HepG2 (cell line): ENCODE results near the gene FAM149A. TPM values are rescaled to one million over a fixed set of nuclear protein-coding genes. Genes with fewer than 3 reads are reported as not detected.

Source experiments
- ATF7-NPFF ChIP-seq: sonication (generic); formaldehyde crosslinking; IDR thresholded peaks from 2 replicates; pipeline ENCODE4 v1.8.1; 2023; ENCODE audit warnings: mild to moderate bottlenecking, low read depth, missing genetic modification reagents, moderate library complexity
- DNMT1 ChIP-seq: sonication (generic); formaldehyde crosslinking; IDR thresholded peaks from 2 replicates; pipeline ENCODE4 v1.5.1; 2020; ENCODE audit warnings: mild to moderate bottlenecking, missing genetic modification reagents
- ETV6 ChIP-seq: sonication (generic); formaldehyde crosslinking; conservative IDR thresholded peaks from 2 replicates; pipeline ENCODE4 v1.4.0; 2020; ENCODE audit warnings: missing genetic modification reagents
- KLF12 ChIP-seq: sonication (generic); formaldehyde crosslinking; IDR thresholded peaks from 2 replicates; pipeline ENCODE4 v1.4.0; 2020; ENCODE audit warnings: missing genetic modification reagents, borderline replicate concordance
- NFYB ChIP-seq: sonication (generic); formaldehyde crosslinking; IDR thresholded peaks from 2 replicates; pipeline ENCODE4 v1.4.0; 2020; ENCODE audit warnings: missing genetic modification reagents
- RBM39 ChIP-seq: fragments of 200-400 bp; formaldehyde crosslinking; IDR thresholded peaks from one replicate; pipeline ENCODE4 v1.6.1; 2018; ENCODE audit warnings: antibody characterized with exemption, mild to moderate bottlenecking, low read depth, low read length; ENCODE audit not compliant: poor library complexity, severe bottlenecking
- RCOR2 ChIP-seq: IDR thresholded peaks from 2 replicates; pipeline ENCODE4 v1.6.1; 2016; ENCODE audit warnings: missing biosample characterization, missing genetic modification reagents
- RNF2 ChIP-seq: fragments of 450-650 bp; conservative IDR thresholded peaks from 2 replicates; pipeline ENCODE4 v1.6.1; 2016; ENCODE audit warnings: low read depth
- SUZ12 ChIP-seq: fragments of 150-350 bp; IDR thresholded peaks from 2 replicates; pipeline ENCODE4 v1.6.1; 2014; ENCODE audit warnings: low read depth, low read length
- TEF ChIP-seq: sonication (generic); formaldehyde crosslinking; IDR thresholded peaks from 2 replicates; pipeline ENCODE4 v1.5.0; 2020; ENCODE audit warnings: missing genetic modification reagents
- ZBTB20 ChIP-seq: sonication (generic); formaldehyde crosslinking; IDR thresholded peaks from 2 replicates; pipeline ENCODE4 v1.8.1; 2023; ENCODE audit warnings: missing genetic modification reagents, low read depth, mild to moderate bottlenecking, borderline replicate concordance
- ZFP36L2 ChIP-seq: sonication (generic); formaldehyde crosslinking; IDR thresholded peaks from 2 replicates; pipeline ENCODE4 v1.4.0; 2020; ENCODE audit warnings: missing genetic modification reagents
- ZNF12 ChIP-seq: sonication (generic); formaldehyde crosslinking; IDR thresholded peaks from 2 replicates; pipeline ENCODE4 v1.5.0; 2020; ENCODE audit warnings: missing genetic modification reagents
- ZNF549 ChIP-seq: sonication (generic); formaldehyde crosslinking; IDR thresholded peaks from 2 replicates; pipeline ENCODE4 v1.5.0; 2020; ENCODE audit warnings: missing genetic modification reagents
- ZNF605 ChIP-seq: sonication (generic); formaldehyde crosslinking; IDR thresholded peaks from 2 replicates; pipeline ENCODE4 v1.8.0; 2022; ENCODE audit warnings: mild to moderate bottlenecking, missing genetic modification reagents
- ZNF713 ChIP-seq: sonication (generic); formaldehyde crosslinking; IDR thresholded peaks from 2 replicates; pipeline ENCODE4 v1.4.0; 2020; ENCODE audit warnings: mild to moderate bottlenecking, missing genetic modification reagents
- ZSCAN30 ChIP-seq: sonication (generic); formaldehyde crosslinking; IDR thresholded peaks from 2 replicates; pipeline ENCODE4 v1.5.0; 2020; ENCODE audit warnings: mild to moderate bottlenecking, missing genetic modification reagents
- polyA plus RNA-seq, 8 experiments: library from polyadenylated mRNA; depleted of rRNA in 3 of 8; stranded (reverse) in 7 of 8; unstranded in 1 of 8; fragments of >200 nt; fragmentation: Illumina TruSeq in 4 of 8; extraction: Trizol in 4 of 8; gene quantifications; 2 replicates each; pipeline versions ENCODE4 v1.2.1 to v1.2.3, GENCODE V29; 2011 to 2016; ENCODE audit warnings: low read depth in 4 of 8, missing spikeins in 1 of 8, mixed read lengths in 1 of 8; ENCODE audit not compliant: insufficient read depth in 1 of 8
- total RNA-seq, 5 experiments: library from RNA; depleted of rRNA; stranded (reverse); fragments of >200 nt; fragmentation: Illumina TruSeq; extraction: Trizol; gene quantifications; 2 replicates each; pipeline ENCODE4 v1.2.3, GENCODE V29; 2016; ENCODE audit warnings: low read depth in 1 of 5
- TF ChIP-seq, protein P1 (sequence below): sonication (generic); formaldehyde crosslinking; IDR thresholded peaks from 2 replicates; pipeline ENCODE4 v1.4.0; 2020; ENCODE audit warnings: missing genetic modification reagents, borderline replicate concordance
- TF ChIP-seq, protein P2 (sequence below): sonication (generic); formaldehyde crosslinking; IDR thresholded peaks from 2 replicates; pipeline ENCODE4 v1.5.0; 2020; ENCODE audit warnings: mild to moderate bottlenecking, missing genetic modification reagents, borderline replicate concordance
- TF ChIP-seq, protein P3 (sequence below): sonication (generic); formaldehyde crosslinking; conservative IDR thresholded peaks from 2 replicates; pipeline ENCODE4 v1.8.0; 2022; ENCODE audit warnings: mild to moderate bottlenecking, moderate library complexity, missing genetic modification reagents
- TF ChIP-seq, protein P4 (sequence below): sonication (generic); formaldehyde crosslinking; IDR thresholded peaks from 2 replicates; pipeline ENCODE4 v1.8.0; 2022; ENCODE audit warnings: missing genetic modification reagents, low read depth, mild to moderate bottlenecking, borderline replicate concordance

Gene FAM149A
- total and polyA plus RNA-seq, 2 of the 13 experiments (the other 11 are each of a cell fraction or from before 2014, with no cell fraction given) = not detected

- TF ChIP-seq RBM39 = peak; percentile 65
- 0 out of 2 replicates have a peak, but pooled peaks have one; percentile 14 for TF ChIP-seq ZNF12
- 0 out of 2 replicates have a peak, but pooled peaks have one; percentile 33 for TF ChIP-seq TEF
- TF ChIP-seq KLF12 = peak; percentile 77
- TF ChIP-seq ZFP36L2 (CRISPR knock-in tag) = no peak
- TF ChIP-seq, protein P1, sequence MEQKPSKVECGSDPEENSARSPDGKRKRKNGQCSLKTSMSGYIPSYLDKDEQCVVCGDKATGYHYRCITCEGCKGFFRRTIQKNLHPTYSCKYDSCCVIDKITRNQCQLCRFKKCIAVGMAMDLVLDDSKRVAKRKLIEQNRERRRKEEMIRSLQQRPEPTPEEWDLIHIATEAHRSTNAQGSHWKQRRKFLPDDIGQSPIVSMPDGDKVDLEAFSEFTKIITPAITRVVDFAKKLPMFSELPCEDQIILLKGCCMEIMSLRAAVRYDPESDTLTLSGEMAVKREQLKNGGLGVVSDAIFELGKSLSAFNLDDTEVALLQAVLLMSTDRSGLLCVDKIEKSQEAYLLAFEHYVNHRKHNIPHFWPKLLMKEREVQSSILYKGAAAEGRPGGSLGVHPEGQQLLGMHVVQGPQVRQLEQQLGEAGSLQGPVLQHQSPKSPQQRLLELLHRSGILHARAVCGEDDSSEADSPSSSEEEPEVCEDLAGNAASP (CRISPR knock-in tag) = peak; percentile 64; the same call in 1 of the 2 replicates
- peak; percentile 63; the same call in 1 of the 2 replicates for TF ChIP-seq DNMT1 (CRISPR knock-in tag)
- TF ChIP-seq, protein P2, sequence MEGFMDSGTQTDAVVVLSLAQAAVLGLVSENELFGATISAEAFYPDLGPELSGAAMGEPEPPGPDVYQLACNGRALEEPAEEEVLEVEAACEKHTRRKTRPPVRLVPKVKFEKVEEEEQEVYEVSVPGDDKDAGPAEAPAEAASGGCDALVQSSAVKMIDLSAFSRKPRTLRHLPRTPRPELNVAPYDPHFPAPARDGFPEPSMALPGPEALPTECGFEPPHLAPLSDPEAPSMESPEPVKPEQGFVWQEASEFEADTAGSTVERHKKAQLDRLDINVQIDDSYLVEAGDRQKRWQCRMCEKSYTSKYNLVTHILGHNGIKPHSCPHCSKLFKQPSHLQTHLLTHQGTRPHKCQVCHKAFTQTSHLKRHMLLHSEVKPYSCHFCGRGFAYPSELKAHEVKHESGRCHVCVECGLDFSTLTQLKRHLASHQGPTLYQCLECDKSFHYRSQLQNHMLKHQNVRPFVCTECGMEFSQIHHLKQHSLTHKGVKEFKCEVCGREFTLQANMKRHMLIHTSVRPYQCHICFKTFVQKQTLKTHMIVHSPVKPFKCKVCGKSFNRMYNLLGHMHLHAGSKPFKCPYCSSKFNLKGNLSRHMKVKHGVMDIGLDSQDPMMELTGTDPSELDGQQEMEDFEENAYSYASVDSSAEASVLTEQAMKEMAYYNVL (CRISPR knock-in tag) = peak; percentile 76; the same call in 1 of the 2 replicates
- peak; percentile 77; the same call in 1 of the 2 replicates for TF ChIP-seq ZNF605 (CRISPR knock-in tag)
- no peak for TF ChIP-seq ZSCAN30 (CRISPR knock-in tag)
- no peak for TF ChIP-seq NFYB (CRISPR knock-in tag)
- peak; percentile 82 for TF ChIP-seq ATF7-NPFF (CRISPR knock-in tag)
- TF ChIP-seq, protein P3, sequence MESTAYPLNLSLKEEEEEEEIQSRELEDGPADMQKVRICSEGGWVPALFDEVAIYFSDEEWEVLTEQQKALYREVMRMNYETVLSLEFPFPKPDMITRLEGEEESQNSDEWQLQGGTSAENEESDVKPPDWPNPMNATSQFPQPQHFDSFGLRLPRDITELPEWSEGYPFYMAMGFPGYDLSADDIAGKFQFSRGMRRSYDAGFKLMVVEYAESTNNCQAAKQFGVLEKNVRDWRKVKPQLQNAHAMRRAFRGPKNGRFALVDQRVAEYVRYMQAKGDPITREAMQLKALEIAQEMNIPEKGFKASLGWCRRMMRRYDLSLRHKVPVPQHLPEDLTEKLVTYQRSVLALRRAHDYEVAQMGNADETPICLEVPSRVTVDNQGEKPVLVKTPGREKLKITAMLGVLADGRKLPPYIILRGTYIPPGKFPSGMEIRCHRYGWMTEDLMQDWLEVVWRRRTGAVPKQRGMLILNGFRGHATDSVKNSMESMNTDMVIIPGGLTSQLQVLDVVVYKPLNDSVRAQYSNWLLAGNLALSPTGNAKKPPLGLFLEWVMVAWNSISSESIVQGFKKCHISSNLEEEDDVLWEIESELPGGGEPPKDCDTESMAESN (CRISPR knock-in tag) = peak; percentile 66; the same call in 1 of the 2 replicates
- peak; percentile 81; the same call in 1 of the 2 replicates for TF ChIP-seq ZBTB20 (CRISPR knock-in tag)
- TF ChIP-seq RNF2 = peak; percentile 69; the same call in 1 of the 2 replicates
- no peak for TF ChIP-seq SUZ12
- no peak for TF ChIP-seq ZNF549
- peak; percentile 77 for TF ChIP-seq RCOR2
- TF ChIP-seq, protein P4, sequence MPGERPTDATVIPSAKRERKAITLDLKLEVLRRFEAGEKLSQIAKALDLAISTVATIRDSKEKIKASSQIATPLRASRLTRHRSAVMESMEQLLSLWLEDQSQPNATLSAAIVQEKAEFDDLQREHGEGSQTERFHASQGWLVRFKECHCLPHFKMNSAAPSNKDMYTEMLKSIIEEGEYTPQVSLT (CRISPR knock-in tag) = no peak
- peak; percentile 59; the same call in 1 of the 2 replicates for TF ChIP-seq ETV6
- TF ChIP-seq ZNF713 (CRISPR knock-in tag) = no peak
These were observed 86.9 kb downstream of the FAM149A start, which contains the start of gene CYP4V2 (continued) for GRCh38 chr4:186191200-186192065.
